ENCODE results near the gene CPA5.
A peak's percentile ranks its signal among the peaks of the same experiment; 100 is the strongest.

Gene CPA5

GRCh38 chr7:130356121-130356875 lies 11.7 kb downstream of the CPA5 start:
- no peak for TF ChIP-seq CTCF (IDR thresholded peaks at IDR 0.05; ENCODE audit: low read depth, low read length, missing control alignments)
- in situ Hi-C loops (cut with HindIII; ENCODE audit: low sequenced_read_pairs) = no loop called here
- DNase-seq (ENCODE audit: low read depth) = peak; percentile 95
- H3K4me3 ChIP-seq (ENCODE audit: low read depth, low read length) = no peak overlapping the region

GRCh38 chr7:130356876-130357611 lies 12.4 kb downstream of the CPA5 start:
- in situ Hi-C loops (cut with HindIII; ENCODE audit: low sequenced_read_pairs) = no loop called here
- no peak overlapping the region for H3K4me3 ChIP-seq (ENCODE audit: low read depth, low read length)
- DNase-seq (ENCODE audit: low read depth) = peak; percentile 77
- TF ChIP-seq CTCF (IDR thresholded peaks at IDR 0.05; ENCODE audit: low read depth, low read length, missing control alignments) = no peak

GRCh38 chr7:130358471-130358870 lies 13.9 kb downstream of the CPA5 start:
- no peak for DNase-seq (ENCODE audit: low read depth)
- H3K4me3 ChIP-seq (ENCODE audit: low read depth, low read length) = no peak overlapping the region
- in situ Hi-C loops (cut with HindIII; ENCODE audit: low sequenced_read_pairs) = no loop called here
- TF ChIP-seq CTCF (IDR thresholded peaks at IDR 0.05; ENCODE audit: low read depth, low read length, missing control alignments) = no peak

- no peak for DNase-seq (ENCODE audit: low read depth)
- no peak for TF ChIP-seq CTCF (IDR thresholded peaks at IDR 0.05; ENCODE audit: low read depth, low read length, missing control alignments)
- H3K4me3 ChIP-seq (ENCODE audit: low read depth, low read length) = no peak overlapping the region
- in situ Hi-C loops (cut with HindIII; ENCODE audit: low sequenced_read_pairs) = no loop called here
Measured at GRCh38 chr7:130359276-130359857, 14.8 kb downstream of the CPA5 start.

- H3K4me3 ChIP-seq (ENCODE audit: low read depth, low read length) = no peak overlapping the region
Measured at GRCh38 chr7:130360518-130360917, 15.9 kb downstream of the CPA5 start.

More at GRCh38 chr7:130360518-130360917, 15.9 kb downstream of the CPA5 start:
- in situ Hi-C loops (cut with HindIII; ENCODE audit: low sequenced_read_pairs) = no loop called here
- TF ChIP-seq CTCF (IDR thresholded peaks at IDR 0.05; ENCODE audit: low read depth, low read length, missing control alignments) = no peak
- DNase-seq (ENCODE audit: low read depth) = no peak
